WTC11 (cell line): ENCODE measurements around the gene CLEC5A. TPM values are rescaled to one million over a fixed set of nuclear protein-coding genes. Genes with fewer than 3 reads are reported as not detected.

Experiments
- ATAC-seq: fragments of 200-7000 bp; cut with Tn5 transposase; 2 replicates; pipeline ENCODE4 v1.10.0; 2021; ENCODE audit warnings: mild to moderate bottlenecking, moderate library complexity
- CTCF ChIA-PET: fragments of 300-600 bp; sonication (Branson Sonifier 250); formaldehyde crosslinking; loops from one replicate; lab custom pipeline; 2021; ENCODE audit warnings: antibody characterized with exemption; lab: Charles Lee
- POLR2A ChIA-PET: fragments of 350-600 bp; sonication (Branson Sonifier 250); formaldehyde crosslinking; loops from one replicate; lab custom pipeline; 2021; ENCODE audit warnings: antibody characterized with exemption; lab: Charles Lee
- DNase-seq: peaks from one replicate; pipeline ENCODE4 v3.0.0; 2021; ENCODE audit warnings: low spot score
- H3K27ac Mint-ChIP-seq: 2 replicates; pipeline ENCODE4 v1.8.0; 2021; ENCODE audit warnings: mixed read lengths
- H3K27me3 Mint-ChIP-seq: 2 replicates; pipeline ENCODE4 v1.8.0; 2021; ENCODE audit warnings: low read depth, mild to moderate bottlenecking, moderate library complexity, mixed read lengths
- H3K36me3 Mint-ChIP-seq: 2 replicates; pipeline ENCODE4 v1.8.0; 2021; ENCODE audit warnings: mixed read lengths
- H3K4me1 Mint-ChIP-seq: 2 replicates; pipeline ENCODE4 v1.8.0; 2022; ENCODE audit warnings: mixed read lengths
- H3K4me3 Mint-ChIP-seq: 2 replicates; pipeline ENCODE4 v1.8.0; 2021; ENCODE audit warnings: mild to moderate bottlenecking, moderate library complexity, mixed read lengths
- H3K9me3 Mint-ChIP-seq: 2 replicates; pipeline ENCODE4 v1.8.0; 2021; ENCODE audit warnings: mixed read lengths
- AFF4 ChIP-seq: sonication (generic); formaldehyde crosslinking; IDR thresholded peaks from 2 replicates; pipeline ENCODE4 v1.8.1; 2023; ENCODE audit warnings: mild to moderate bottlenecking, missing genetic modification reagents, borderline replicate concordance
- ATF6 ChIP-seq: sonication (generic); formaldehyde crosslinking; IDR thresholded peaks from 2 replicates; pipeline ENCODE4 v1.8.1; 2023; ENCODE audit warnings: mild to moderate bottlenecking, missing genetic modification reagents
- CTCF ChIP-seq: fragments of 200-600 bp; IDR thresholded peaks from 2 replicates; pipeline ENCODE4 v1.8.0; 2022; ENCODE audit warnings: antibody characterized with exemption
- ELF4 ChIP-seq: sonication (generic); formaldehyde crosslinking; IDR thresholded peaks from 2 replicates; pipeline ENCODE4 v1.8.1; 2022; ENCODE audit warnings: low read depth, mild to moderate bottlenecking, moderate library complexity, missing genetic modification reagents
- EMX1 ChIP-seq: fragments of 250-450 bp; sonication (Bioruptor Pico); IDR thresholded peaks from 2 replicates; pipeline ENCODE4 v1.8.0; 2021; ENCODE audit warnings: mild to moderate bottlenecking
- FOXJ3 ChIP-seq: sonication (generic); formaldehyde crosslinking; IDR thresholded peaks from 2 replicates; pipeline ENCODE4 v1.9.0; 2021; ENCODE audit warnings: missing genetic modification reagents, mild to moderate bottlenecking, borderline replicate concordance
- GRHL2 ChIP-seq: fragments of 250-450 bp; sonication (Bioruptor Pico); IDR thresholded peaks from 2 replicates; pipeline ENCODE4 v1.8.0; 2022; ENCODE audit warnings: mild to moderate bottlenecking, moderate library complexity; ENCODE audit not compliant: insufficient replicate concordance, severe bottlenecking
- JAZF1 ChIP-seq: fragments of 250-450 bp; sonication (Bioruptor Pico); IDR thresholded peaks from 2 replicates; pipeline ENCODE4 v1.9.0; 2021; ENCODE audit warnings: moderate library complexity, mild to moderate bottlenecking, inconsistent platforms
- NFE2L1 ChIP-seq: sonication (generic); formaldehyde crosslinking; IDR thresholded peaks from 2 replicates; pipeline ENCODE4 v1.8.1; 2023; ENCODE audit warnings: missing genetic modification reagents
- NR1H2 ChIP-seq: sonication (generic); formaldehyde crosslinking; IDR thresholded peaks from 2 replicates; pipeline ENCODE4 v1.9.0; 2021; ENCODE audit warnings: mild to moderate bottlenecking, moderate library complexity, missing genetic modification reagents
- PRDM15 ChIP-seq: sonication (generic); formaldehyde crosslinking; IDR thresholded peaks from 2 replicates; pipeline ENCODE4 v1.8.0; 2022; ENCODE audit warnings: missing genetic modification reagents
- RELA ChIP-seq: sonication (generic); formaldehyde crosslinking; IDR thresholded peaks from 2 replicates; pipeline ENCODE4 v1.8.1; 2022; ENCODE audit warnings: missing genetic modification reagents, mild to moderate bottlenecking, borderline replicate concordance
- SMAD4 ChIP-seq: sonication (generic); formaldehyde crosslinking; IDR thresholded peaks from 2 replicates; pipeline ENCODE4 v1.8.0; 2022; ENCODE audit warnings: mild to moderate bottlenecking, missing genetic modification reagents
- STAT6 ChIP-seq: sonication (generic); formaldehyde crosslinking; conservative IDR thresholded peaks from 2 replicates; pipeline ENCODE4 v1.8.1; 2023; ENCODE audit warnings: mild to moderate bottlenecking, low read depth, missing genetic modification reagents, moderate library complexity
- ZNF219 ChIP-seq: sonication (generic); formaldehyde crosslinking; IDR thresholded peaks from 2 replicates; pipeline ENCODE4 v1.8.0; 2023; ENCODE audit warnings: missing genetic modification reagents, mild to moderate bottlenecking, borderline replicate concordance
- ZNF425 ChIP-seq: fragments of 250-450 bp; sonication (Bioruptor Pico); conservative IDR thresholded peaks from 2 replicates; pipeline ENCODE4 v1.9.0; 2021; ENCODE audit warnings: mild to moderate bottlenecking
- total RNA-seq: library from RNA; stranded (reverse); gene quantifications from 3 replicates; pipeline ENCODE4 v1.2.3, GENCODE V29; 2021

Gene CLEC5A
- total RNA-seq, 1 experiment from 2014 or later = not detected

- Mint-ChIP-seq H3K4me3 (no peak overlapping the region), H3K4me1 (no peaks in the 10 kb centered on the region), H3K9me3 (peaks cover 11% of the 10 kb centered on the region), H3K27ac (no peak overlapping the region), H3K27me3 (no peaks in the 10 kb centered on the region; the same call in 1 of the 2 replicates), H3K36me3 (no peaks in the 10 kb centered on the region; the same call in 1 of the 2 replicates)
- no peak for DNase-seq
- ChIA-PET POLR2A (no interaction called here), CTCF (no interaction called here)
- no peak for ATAC-seq
- no peak for TF ChIP-seq EMX1
- TF ChIP-seq AFF4 (CRISPR knock-in tag) = no peak
- no peak for TF ChIP-seq FOXJ3 (CRISPR knock-in tag)
- TF ChIP-seq ZNF219 (CRISPR knock-in tag) = no peak
- TF ChIP-seq NR1H2 (CRISPR knock-in tag) = no peak
- TF ChIP-seq CTCF = no peak
- TF ChIP-seq ZNF425 (CRISPR knock-in tag) = no peak
- no peak for TF ChIP-seq NFE2L1 (CRISPR knock-in tag)
- no peak for TF ChIP-seq GRHL2 (CRISPR knock-in tag)
- TF ChIP-seq PRDM15 = no peak
- no peak for TF ChIP-seq JAZF1 (CRISPR knock-in tag)
- TF ChIP-seq STAT6 (CRISPR knock-in tag) = no peak
- TF ChIP-seq SMAD4 = no peak
- no peak for TF ChIP-seq RELA (CRISPR knock-in tag)
- TF ChIP-seq ATF6 = no peak
- TF ChIP-seq ELF4 (CRISPR knock-in tag) = no peak
Observed at GRCh38 chr7:141920281-141920680, 26.5 kb downstream of the CLEC5A start.
